Liver (tissue), 9 donors: Measurements from ENCODE around the gene S100A2. TPM values are rescaled to one million over a fixed set of nuclear protein-coding genes. Genes with fewer than 3 reads are reported as not detected.
A peak's percentile ranks its signal among the peaks of the same experiment; 100 is the strongest.

ENCODE experiments used
- DNase-seq: peaks from one replicate; pipeline ENCODE4 v3.0.0-alpha.2; 2017; ENCODE audit warnings: low spot score
- H3K27ac ChIP-seq, 2 donors: one replicate each; pipeline ENCODE4 v1.7.0; 2013; ENCODE audit warnings: inconsistent platforms in 2 of 2, low read length in 2 of 2, control low read depth in 1 of 2, low read depth in 1 of 2, mild to moderate bottlenecking in 1 of 2
- H3K27me3 ChIP-seq, 4 donors: one replicate each; pipeline versions ENCODE4 v1.6.1 to v1.7.0; 2013; ENCODE audit warnings: low read length in 3 of 4, inconsistent platforms in 1 of 4, mild to moderate bottlenecking in 1 of 4, moderate library complexity in 1 of 4; ENCODE audit not compliant: control insufficient read depth in 4 of 4, insufficient read depth in 4 of 4
- H3K36me3 ChIP-seq, 4 donors: one replicate each; pipeline versions ENCODE4 v1.6.1 to v1.7.0; 2013; ENCODE audit warnings: low read length in 3 of 4, mild to moderate bottlenecking in 3 of 4, low read depth in 1 of 4, moderate library complexity in 1 of 4; ENCODE audit not compliant: control insufficient read depth in 4 of 4, insufficient read depth in 3 of 4
- H3K4me1 ChIP-seq, 4 donors: one replicate each; pipeline versions ENCODE4 v1.6.1 to v1.7.0; 2013; ENCODE audit warnings: low read length in 3 of 4, mild to moderate bottlenecking in 3 of 4, moderate library complexity in 1 of 4; ENCODE audit not compliant: control insufficient read depth in 4 of 4, insufficient read depth in 4 of 4
- H3K4me3 ChIP-seq, 3 donors: one replicate each; pipeline versions ENCODE4 v1.6.1 to v1.7.0; 2013; ENCODE audit warnings: low read length in 3 of 3, control low read depth in 1 of 3, low read depth in 1 of 3, mild to moderate bottlenecking in 1 of 3
- H3K9ac ChIP-seq, 2 donors: one replicate each; pipeline ENCODE4 v1.7.0; 2013; ENCODE audit warnings: low read length in 2 of 2, mild to moderate bottlenecking in 2 of 2, moderate library complexity in 2 of 2, control low read depth in 1 of 2, low read depth in 1 of 2
- H3K9me3 ChIP-seq, 4 donors: one replicate each; pipeline versions ENCODE4 v1.6.1 to v1.7.0; 2013; ENCODE audit warnings: low read length in 3 of 4; ENCODE audit not compliant: control insufficient read depth in 4 of 4
- EGR1 ChIP-seq, 2 donors: IDR thresholded peaks; 2 replicates each; pipeline ENCODE4 v1.6.1; 2016 to 2018; ENCODE audit warnings: antibody characterized with exemption in 2 of 2, low read depth in 2 of 2
- FOXA1 ChIP-seq: IDR thresholded peaks from 2 replicates; pipeline ENCODE4 v1.6.1; 2016; ENCODE audit warnings: antibody characterized with exemption
- FOXA2 ChIP-seq: IDR thresholded peaks from 2 replicates; pipeline ENCODE4 v1.6.1; 2016; ENCODE audit warnings: antibody characterized with exemption
- GABPA ChIP-seq, 2 donors: IDR thresholded peaks in 1 of 2; conservative IDR thresholded peaks in 1 of 2; 2 replicates each; pipeline ENCODE4 v1.6.1; 2016; ENCODE audit warnings: antibody characterized with exemption in 2 of 2, mild to moderate bottlenecking in 1 of 2, moderate library complexity in 1 of 2
- HNF4A ChIP-seq, 2 donors: conservative IDR thresholded peaks; 2 replicates each; pipeline ENCODE4 v1.6.1; 2016; ENCODE audit warnings: antibody characterized with exemption in 2 of 2, mild to moderate bottlenecking in 2 of 2
- HNF4G ChIP-seq: IDR thresholded peaks from 2 replicates; pipeline ENCODE4 v1.6.1; 2016; ENCODE audit warnings: antibody characterized with exemption
- JUND ChIP-seq, 2 donors: IDR thresholded peaks; 2 replicates each; pipeline ENCODE4 v1.6.1; 2016; ENCODE audit warnings: antibody characterized with exemption in 2 of 2
- RXRA ChIP-seq, 2 donors: IDR thresholded peaks; 2 replicates each; pipeline ENCODE4 v1.6.1; 2017 to 2018; ENCODE audit warnings: antibody characterized with exemption in 2 of 2, mild to moderate bottlenecking in 1 of 2
- TAF1 ChIP-seq: conservative IDR thresholded peaks from 2 replicates; pipeline ENCODE4 v1.6.1; 2016; ENCODE audit warnings: antibody characterized with exemption, mild to moderate bottlenecking
- YY1 ChIP-seq: IDR thresholded peaks from 2 replicates; pipeline ENCODE4 v1.6.1; 2016; ENCODE audit warnings: antibody characterized with exemption, mild to moderate bottlenecking
- WGBS: extraction: QIAGEN DNeasy Blood & Tissue Kit; methylation state at CpG from one replicate; pipeline ENCODE4 v1.1.7; 2013; 5-methylcytosine and 5-hydroxymethylcytosine counted together
- polyA plus RNA-seq, 2 donors: library from polyadenylated mRNA; stranded (reverse) in 1 of 2; unstranded in 1 of 2; fragments of 200-250 nt in 1 of 2; fragments of >200 nt in 1 of 2; fragmentation: Nextera tagmentation in 1 of 2; extraction: Ambion mirVana in 1 of 2; gene quantifications; one replicate each; pipeline versions ENCODE4 v1.2.1 to v1.2.3, GENCODE V29; 2013 to 2015
- total RNA-seq, 2 donors: library from RNA; depleted of rRNA; stranded (reverse); fragments of >200 nt; gene quantifications; one replicate each; pipeline ENCODE4 v1.2.3, GENCODE V29; 2014
- TF ChIP-seq, protein P1 (sequence below): IDR thresholded peaks from 2 replicates; pipeline ENCODE4 v1.6.1; 2016; ENCODE audit warnings: antibody characterized with exemption
- TF ChIP-seq, protein P2 (sequence below): IDR thresholded peaks from 2 replicates; pipeline ENCODE4 v1.6.1; 2016; ENCODE audit warnings: antibody characterized with exemption
- TF ChIP-seq, protein P3 (sequence below): IDR thresholded peaks from 2 replicates; pipeline ENCODE4 v1.6.1; 2016; ENCODE audit warnings: antibody characterized with exemption
- TF ChIP-seq, protein P4 (sequence below): IDR thresholded peaks from 2 replicates; pipeline ENCODE4 v1.6.1; 2016; ENCODE audit warnings: antibody characterized with exemption, mild to moderate bottlenecking
- donor health status: healthy.
- donor health status: healthy.
- donor health status: healthy.
- donor health status: healthy.
- donor health status: healthy.

The S100A2 gene
- total and polyA plus RNA-seq, 4 donors: 0.22 to 0.67 TPM; not detected in 2

DNA sequence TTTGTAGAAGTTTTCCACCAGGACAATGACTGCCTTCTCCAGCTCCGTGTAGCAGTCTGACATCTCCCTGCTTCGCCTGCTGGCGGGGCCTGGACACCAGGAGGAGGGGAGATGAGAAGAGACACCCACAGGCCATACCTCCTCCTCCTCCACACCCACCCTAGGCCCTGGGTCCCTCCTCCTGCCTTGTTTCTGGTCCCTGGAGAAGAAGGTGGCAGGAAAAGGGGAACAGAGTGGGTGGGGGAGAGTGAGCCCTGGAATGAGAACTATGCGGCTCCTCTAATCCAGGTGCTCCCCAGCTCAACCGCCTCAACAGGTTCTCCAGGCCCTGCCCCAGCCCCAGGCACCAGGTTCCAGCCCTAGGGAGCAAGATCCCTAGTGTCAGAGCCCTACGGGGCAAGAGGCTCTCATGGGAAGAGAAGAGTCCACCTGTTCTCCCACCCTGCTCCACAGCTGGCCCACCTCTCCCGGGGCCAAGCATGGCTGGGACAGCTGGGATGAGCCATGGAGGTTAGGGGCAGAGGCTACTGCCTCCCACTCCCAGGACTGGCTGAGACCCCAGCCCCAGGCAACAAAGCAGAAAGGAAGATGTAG lies 42.5 kb upstream of the S100A2 start:
- Histone ChIP-seq H3K27ac (peak overlapping the region; percentile 94 to 99), H3K9me3 (no peaks in the 10 kb centered on the region), H3K27me3 (no peaks in the 10 kb centered on the region), H3K4me1 (peaks cover 12 to 37% (median 27%) of the 10 kb centered on the region in 4 donors), H3K36me3 (peaks cover 0 to 10% (median 5%) of the 10 kb centered on the region in 4 donors), H3K9ac (peak overlapping the region in 1 of 2 donors; percentile 94), H3K4me3 (peak overlapping the region; percentile 21 to 62 (median 51))
- WGBS: 80% methylated on average over 7 of the region's 7 CpGs
- TF ChIP-seq HNF4A (conservative IDR thresholded peaks at IDR 0.05): no peak
- no peak for TF ChIP-seq HNF4G
- TF ChIP-seq GABPA (IDR thresholded peaks at IDR 0.05 in 1 of 2, conservative IDR thresholded peaks at IDR 0.05 in 1 of 2): no peak
- TF ChIP-seq, protein P1, sequence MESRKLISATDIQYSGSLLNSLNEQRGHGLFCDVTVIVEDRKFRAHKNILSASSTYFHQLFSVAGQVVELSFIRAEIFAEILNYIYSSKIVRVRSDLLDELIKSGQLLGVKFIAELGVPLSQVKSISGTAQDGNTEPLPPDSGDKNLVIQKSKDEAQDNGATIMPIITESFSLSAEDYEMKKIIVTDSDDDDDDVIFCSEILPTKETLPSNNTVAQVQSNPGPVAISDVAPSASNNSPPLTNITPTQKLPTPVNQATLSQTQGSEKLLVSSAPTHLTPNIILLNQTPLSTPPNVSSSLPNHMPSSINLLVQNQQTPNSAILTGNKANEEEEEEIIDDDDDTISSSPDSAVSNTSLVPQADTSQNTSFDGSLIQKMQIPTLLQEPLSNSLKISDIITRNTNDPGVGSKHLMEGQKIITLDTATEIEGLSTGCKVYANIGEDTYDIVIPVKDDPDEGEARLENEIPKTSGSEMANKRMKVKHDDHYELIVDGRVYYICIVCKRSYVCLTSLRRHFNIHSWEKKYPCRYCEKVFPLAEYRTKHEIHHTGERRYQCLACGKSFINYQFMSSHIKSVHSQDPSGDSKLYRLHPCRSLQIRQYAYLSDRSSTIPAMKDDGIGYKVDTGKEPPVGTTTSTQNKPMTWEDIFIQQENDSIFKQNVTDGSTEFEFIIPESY: no peak
- no peak for TF ChIP-seq TAF1
- TF ChIP-seq, protein P2, sequence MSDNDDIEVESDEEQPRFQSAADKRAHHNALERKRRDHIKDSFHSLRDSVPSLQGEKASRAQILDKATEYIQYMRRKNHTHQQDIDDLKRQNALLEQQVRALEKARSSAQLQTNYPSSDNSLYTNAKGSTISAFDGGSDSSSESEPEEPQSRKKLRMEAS: no peak
- no peak for TF ChIP-seq RXRA (IDR thresholded peaks at IDR 0.05)
- no peak for TF ChIP-seq JUND (IDR thresholded peaks at IDR 0.05)
- TF ChIP-seq, protein P3, sequence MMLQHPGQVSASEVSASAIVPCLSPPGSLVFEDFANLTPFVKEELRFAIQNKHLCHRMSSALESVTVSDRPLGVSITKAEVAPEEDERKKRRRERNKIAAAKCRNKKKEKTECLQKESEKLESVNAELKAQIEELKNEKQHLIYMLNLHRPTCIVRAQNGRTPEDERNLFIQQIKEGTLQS: no peak
- TF ChIP-seq FOXA2: no peak
- TF ChIP-seq, protein P4, sequence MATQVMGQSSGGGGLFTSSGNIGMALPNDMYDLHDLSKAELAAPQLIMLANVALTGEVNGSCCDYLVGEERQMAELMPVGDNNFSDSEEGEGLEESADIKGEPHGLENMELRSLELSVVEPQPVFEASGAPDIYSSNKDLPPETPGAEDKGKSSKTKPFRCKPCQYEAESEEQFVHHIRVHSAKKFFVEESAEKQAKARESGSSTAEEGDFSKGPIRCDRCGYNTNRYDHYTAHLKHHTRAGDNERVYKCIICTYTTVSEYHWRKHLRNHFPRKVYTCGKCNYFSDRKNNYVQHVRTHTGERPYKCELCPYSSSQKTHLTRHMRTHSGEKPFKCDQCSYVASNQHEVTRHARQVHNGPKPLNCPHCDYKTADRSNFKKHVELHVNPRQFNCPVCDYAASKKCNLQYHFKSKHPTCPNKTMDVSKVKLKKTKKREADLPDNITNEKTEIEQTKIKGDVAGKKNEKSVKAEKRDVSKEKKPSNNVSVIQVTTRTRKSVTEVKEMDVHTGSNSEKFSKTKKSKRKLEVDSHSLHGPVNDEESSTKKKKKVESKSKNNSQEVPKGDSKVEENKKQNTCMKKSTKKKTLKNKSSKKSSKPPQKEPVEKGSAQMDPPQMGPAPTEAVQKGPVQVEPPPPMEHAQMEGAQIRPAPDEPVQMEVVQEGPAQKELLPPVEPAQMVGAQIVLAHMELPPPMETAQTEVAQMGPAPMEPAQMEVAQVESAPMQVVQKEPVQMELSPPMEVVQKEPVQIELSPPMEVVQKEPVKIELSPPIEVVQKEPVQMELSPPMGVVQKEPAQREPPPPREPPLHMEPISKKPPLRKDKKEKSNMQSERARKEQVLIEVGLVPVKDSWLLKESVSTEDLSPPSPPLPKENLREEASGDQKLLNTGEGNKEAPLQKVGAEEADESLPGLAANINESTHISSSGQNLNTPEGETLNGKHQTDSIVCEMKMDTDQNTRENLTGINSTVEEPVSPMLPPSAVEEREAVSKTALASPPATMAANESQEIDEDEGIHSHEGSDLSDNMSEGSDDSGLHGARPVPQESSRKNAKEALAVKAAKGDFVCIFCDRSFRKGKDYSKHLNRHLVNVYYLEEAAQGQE: no peak
- TF ChIP-seq EGR1 (IDR thresholded peaks at IDR 0.05; ENCODE audit: low read depth in 2 of 2): no peak
- no peak for DNase-seq

DNA sequence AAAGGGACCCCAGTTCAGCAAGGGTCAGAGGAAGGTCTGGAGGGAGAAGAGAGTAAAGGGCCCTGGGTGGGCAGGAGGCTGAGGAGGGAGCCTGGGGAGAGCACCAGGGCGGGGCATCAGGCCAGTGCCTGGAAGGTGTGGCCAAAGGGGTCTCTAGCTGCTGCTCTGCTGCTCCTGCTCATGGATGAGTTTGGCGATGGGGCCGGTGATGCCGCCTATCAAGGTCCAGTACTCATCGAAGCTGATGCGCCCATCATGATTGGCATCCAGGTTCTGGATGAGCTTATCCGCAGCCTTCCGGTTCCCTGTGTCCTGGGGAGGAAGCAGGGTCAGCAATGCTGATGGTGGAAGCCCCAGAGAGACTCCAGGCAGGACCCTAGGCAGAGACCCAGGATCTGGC lies 41.7 kb upstream of the S100A2 start:
- H3K9me3 ChIP-seq: no peaks in the 10 kb centered on the region
- 91% methylated on average over 8 of the region's 8 CpGs for WGBS
- peaks cover 12 to 35% (median 25%) of the 10 kb centered on the region in 4 donors for H3K4me1 ChIP-seq
- H3K9ac ChIP-seq: no peak overlapping the region
- no peak for TF ChIP-seq HNF4G
- no peak for TF ChIP-seq YY1
- TF ChIP-seq GABPA (IDR thresholded peaks at IDR 0.05 in 1 of 2, conservative IDR thresholded peaks at IDR 0.05 in 1 of 2): no peak
- TF ChIP-seq TAF1: no peak
- TF ChIP-seq HNF4A (conservative IDR thresholded peaks at IDR 0.05): no peak
- TF ChIP-seq EGR1 (IDR thresholded peaks at IDR 0.05; ENCODE audit: low read depth in 2 of 2): no peak
- TF ChIP-seq, protein P4: no peak
- no peak for TF ChIP-seq FOXA1
- no peak for DNase-seq
- no peak overlapping the region for H3K4me3 ChIP-seq
- H3K36me3 ChIP-seq: peaks cover 0 to 10% (median 5%) of the 10 kb centered on the region in 4 donors
- no peaks in the 10 kb centered on the region for H3K27me3 ChIP-seq
- H3K27ac ChIP-seq: no peak overlapping the region
